PC-9 (cell line): ENCODE data around the gene MYL7. TPM values are rescaled to one million over a fixed set of nuclear protein-coding genes. Genes with fewer than 3 reads are reported as not detected.
A peak's percentile ranks its signal among the peaks of the same experiment; 100 is the strongest.

Experiments used
- BruUV-seq: library from RNA; stranded (reverse); fragments of 400-500 nt; replicated peaks from 2 replicates; lab custom pipeline; 2021; lab: Mats Ljungman, UMichigan
- CTCF ChIA-PET: fragments of 300-600 bp; sonication (Branson Sonifier 250); formaldehyde crosslinking; loops from one replicate; lab custom pipeline; 2022; ENCODE audit warnings: antibody characterized with exemption; lab: Charles Lee
- POLR2A ChIA-PET: fragments of 300-600 bp; sonication (Branson Sonifier 250); formaldehyde crosslinking; loops from one replicate; lab custom pipeline; 2022; ENCODE audit warnings: antibody characterized with exemption; ENCODE audit not compliant: unreplicated experiment; lab: Charles Lee
- DNase-seq, 2 experiments: peaks; one replicate each; pipeline versions ENCODE4 v3.0.0 to v3.0.0-alpha.2; 2015 to 2022; ENCODE audit warnings: mixed read lengths in 1 of 2
- H2AFZ ChIP-seq: fragments of 200-600 bp; sonication (generic); 2 replicates; pipeline ENCODE4 v1.8.1; 2017; ENCODE audit warnings: antibody characterized with exemption
- H3F3A ChIP-seq: fragments of 200-600 bp; sonication (generic); 2 replicates; pipeline ENCODE4 v1.8.1; 2017; ENCODE audit warnings: antibody characterized with exemption, mild to moderate bottlenecking, low read depth; ENCODE audit not compliant: insufficient read depth
- H3K27ac ChIP-seq: fragments of 200-600 bp; sonication (generic); 2 replicates; pipeline ENCODE4 v1.6.1; 2016; ENCODE audit warnings: mixed run types
- H3K27me3 ChIP-seq: fragments of 200-600 bp; sonication (generic); 2 replicates; pipeline ENCODE4 v1.6.1; 2016; ENCODE audit warnings: low read depth, mixed run types; ENCODE audit not compliant: insufficient read depth
- H3K36me3 ChIP-seq: fragments of 200-600 bp; sonication (generic); 2 replicates; pipeline ENCODE4 v1.6.1; 2016; ENCODE audit warnings: low read depth, mixed run types
- H3K4me1 ChIP-seq: fragments of 200-600 bp; sonication (generic); replicated peaks from 2 replicates; pipeline ENCODE4 v1.6.1; 2016; ENCODE audit warnings: mixed run types; ENCODE audit not compliant: insufficient read depth
- H3K4me2 ChIP-seq: fragments of 200-600 bp; sonication (generic); 2 replicates; pipeline ENCODE4 v1.6.1; 2017; ENCODE audit warnings: mixed run types
- H3K4me3 ChIP-seq: fragments of 200-600 bp; sonication (generic); 2 replicates; pipeline ENCODE4 v1.6.1; 2016; ENCODE audit warnings: mixed run types
- H3K79me2 ChIP-seq: fragments of 200-600 bp; sonication (generic); 2 replicates; pipeline ENCODE4 v1.6.1; 2017; ENCODE audit warnings: low read depth, mixed run types
- H3K9me2 ChIP-seq: fragments of 200-600 bp; sonication (generic); 2 replicates; pipeline ENCODE4 v1.8.1; 2017; ENCODE audit warnings: mild to moderate bottlenecking; ENCODE audit not compliant: insufficient read depth
- H3K9me3 ChIP-seq: fragments of 200-600 bp; sonication (generic); 2 replicates; pipeline ENCODE4 v1.8.1; 2016; ENCODE audit warnings: low read depth; ENCODE audit not compliant: insufficient read depth
- H4K20me1 ChIP-seq: fragments of 200-600 bp; sonication (generic); 2 replicates; pipeline ENCODE4 v1.8.1; 2017; ENCODE audit not compliant: insufficient read depth
- EZH2 ChIP-seq: fragments of 200-600 bp; sonication (generic); IDR thresholded peaks from 2 replicates; pipeline ENCODE4 v1.8.0; 2017; ENCODE audit warnings: antibody characterized with exemption, low read depth
- intact Hi-C: fragments of 100-400 bp; cut with micrococcal nuclease; formaldehyde crosslinking; loops from one replicate; pipeline ENCODE4 v1.10.0; 2022; ENCODE audit not compliant: unreplicated experiment
- total RNA-seq: library from RNA; stranded (reverse); gene quantifications from 2 replicates; pipeline ENCODE4 v1.2.3, GENCODE V29; 2021
- TF ChIP-seq, protein P1 (sequence below): fragments of 200-600 bp; sonication (generic); conservative IDR thresholded peaks from 2 replicates; pipeline ENCODE4 v1.6.1; 2017; ENCODE audit warnings: mixed run types, antibody characterized with exemption, mild to moderate bottlenecking, moderate library complexity

MYL7 gene
- total RNA-seq, 1 experiment from 2014 or later, result not detected

DNA sequence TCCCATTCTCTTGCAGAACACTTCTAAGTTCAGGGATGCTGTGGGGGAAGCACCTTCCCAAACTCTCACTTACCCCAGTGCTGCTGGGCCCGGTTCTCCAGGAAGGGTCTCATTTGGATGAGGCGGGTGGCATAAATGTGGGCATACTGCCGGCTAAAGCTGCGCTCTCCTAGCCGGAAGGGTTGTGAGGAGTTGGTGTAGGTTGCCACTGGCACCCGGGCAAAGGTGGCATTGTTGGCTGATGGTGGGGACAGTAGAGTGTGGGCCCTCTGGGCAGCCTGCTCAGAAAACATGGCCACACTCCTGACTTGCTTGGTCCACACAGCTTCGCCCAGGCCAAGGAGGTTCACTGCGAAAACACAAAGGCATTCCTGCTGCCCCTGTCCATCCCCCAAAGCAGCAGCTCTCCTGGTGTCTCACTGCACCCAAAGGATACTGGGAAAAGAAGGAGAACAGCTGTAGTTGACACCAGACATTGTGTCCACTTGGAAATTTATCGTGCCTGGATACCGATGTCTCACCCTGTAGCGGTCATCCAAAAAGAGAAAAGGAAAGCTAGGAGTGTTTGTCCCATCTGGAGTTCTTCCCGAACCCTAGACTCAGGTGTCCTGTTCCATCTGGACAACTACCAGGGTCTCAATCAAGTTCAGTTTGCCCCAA, 19.2 kb downstream of the MYL7 start:
- Histone ChIP-seq H3K36me3 (peaks cover 39% of the 10 kb centered on the region), H3K4me1 (peaks cover 11% of the 10 kb centered on the region), H3K4me2 (peak overlapping the region; percentile 97), H3K9me3 (no peaks in the 10 kb centered on the region), H2AFZ (no peak overlapping the region), H3K27me3 (no peaks in the 10 kb centered on the region), H3K27ac (no peak overlapping the region), H3F3A (peaks cover 11% of the 10 kb centered on the region; the same call in 1 of the 2 replicates), H4K20me1 (no peaks in the 10 kb centered on the region; the same call in none of the 2 replicates), H3K9me2 (no peaks in the 10 kb centered on the region), H3K79me2 (peaks cover 40% of the 10 kb centered on the region), H3K4me3 (peak overlapping the region; percentile 65; the same call in 1 of the 2 replicates)
- DNase-seq, result no peak
- BruUV-seq, result TSS peak; percentile 29
- intact Hi-C loops, result loop anchor here (2.0 to 5.0 kb wide), 2 partner anchors 39 to 40 kb away; partner anchors contain the start of gene POLM
- POLR2A ChIA-PET, result interaction anchor here (0.6 kb wide), 1 partner anchor 77 kb away, joined by 9 read pairs; the partner anchor contains the start of gene DBNL
- CTCF ChIA-PET, result interaction anchor here (1.6 kb wide), 1 partner anchor 9 kb away, joined by 4 read pairs; no protein-coding TSS in a partner anchor
- TF ChIP-seq EZH2, result no peak
- TF ChIP-seq, protein P1, sequence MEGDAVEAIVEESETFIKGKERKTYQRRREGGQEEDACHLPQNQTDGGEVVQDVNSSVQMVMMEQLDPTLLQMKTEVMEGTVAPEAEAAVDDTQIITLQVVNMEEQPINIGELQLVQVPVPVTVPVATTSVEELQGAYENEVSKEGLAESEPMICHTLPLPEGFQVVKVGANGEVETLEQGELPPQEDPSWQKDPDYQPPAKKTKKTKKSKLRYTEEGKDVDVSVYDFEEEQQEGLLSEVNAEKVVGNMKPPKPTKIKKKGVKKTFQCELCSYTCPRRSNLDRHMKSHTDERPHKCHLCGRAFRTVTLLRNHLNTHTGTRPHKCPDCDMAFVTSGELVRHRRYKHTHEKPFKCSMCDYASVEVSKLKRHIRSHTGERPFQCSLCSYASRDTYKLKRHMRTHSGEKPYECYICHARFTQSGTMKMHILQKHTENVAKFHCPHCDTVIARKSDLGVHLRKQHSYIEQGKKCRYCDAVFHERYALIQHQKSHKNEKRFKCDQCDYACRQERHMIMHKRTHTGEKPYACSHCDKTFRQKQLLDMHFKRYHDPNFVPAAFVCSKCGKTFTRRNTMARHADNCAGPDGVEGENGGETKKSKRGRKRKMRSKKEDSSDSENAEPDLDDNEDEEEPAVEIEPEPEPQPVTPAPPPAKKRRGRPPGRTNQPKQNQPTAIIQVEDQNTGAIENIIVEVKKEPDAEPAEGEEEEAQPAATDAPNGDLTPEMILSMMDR, result no peak

- peaks cover 45% of the 10 kb centered on the region for H3K36me3 ChIP-seq
- no peak overlapping the region for H3K4me2 ChIP-seq
- H3K9me3 ChIP-seq, result no peaks in the 10 kb centered on the region
- POLR2A ChIA-PET, result no interaction called here
- peaks cover 11% of the 10 kb centered on the region for H3K4me1 ChIP-seq
- no peaks in the 10 kb centered on the region; the same call in none of the 2 replicates for H4K20me1 ChIP-seq
- no peak overlapping the region for H2AFZ ChIP-seq
- no peaks in the 10 kb centered on the region for H3K9me2 ChIP-seq
- DNase-seq, result no peak
- TF ChIP-seq, protein P1, result no peak
- no TSS peak for BruUV-seq
- H3K79me2 ChIP-seq, result peaks cover 40% of the 10 kb centered on the region
- no peaks in the 10 kb centered on the region for H3K27me3 ChIP-seq
- H3K4me3 ChIP-seq, result no peak overlapping the region
- intact Hi-C loops, result loop anchor here (5.0 kb wide), 1 partner anchor 42 kb away; no protein-coding TSS in a partner anchor
- no peak overlapping the region for H3K27ac ChIP-seq
- H3F3A ChIP-seq, result peaks cover 8% of the 10 kb centered on the region; the same call in 1 of the 2 replicates
- CTCF ChIA-PET, result no interaction called here
These were observed 20.7 kb downstream of the MYL7 start for GRCh38 chr7:44120395-44120794.

DNA sequence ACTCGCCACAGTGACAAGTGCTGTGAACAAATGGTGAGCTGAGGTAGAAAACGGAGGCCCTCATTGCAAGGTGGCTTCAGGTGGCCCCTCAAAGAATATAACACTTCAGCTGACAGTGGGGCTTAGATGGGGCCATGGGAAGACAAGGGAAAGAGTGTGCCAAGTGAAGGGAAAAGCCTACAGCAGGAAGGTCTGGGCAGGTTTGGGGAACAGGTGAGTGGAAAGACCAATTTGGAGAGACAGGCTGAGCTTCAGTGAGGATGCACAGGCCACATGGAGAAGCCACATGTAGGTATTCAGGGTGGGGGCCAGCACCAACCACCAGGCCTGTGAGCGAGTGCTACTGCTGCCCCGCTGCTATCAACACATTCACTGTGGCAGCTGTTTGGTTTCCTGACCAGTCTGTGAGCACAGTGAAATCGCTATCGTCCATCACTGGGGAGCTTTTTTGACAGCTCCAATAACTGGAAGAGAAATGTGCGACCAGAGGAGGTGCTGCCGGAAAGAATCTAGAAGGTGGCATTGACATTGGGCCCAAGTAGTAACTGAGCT, 21.2 kb downstream of the MYL7 start:
- H3K9me3 ChIP-seq, result no peaks in the 10 kb centered on the region
- H3K4me1 ChIP-seq, result peaks cover 11% of the 10 kb centered on the region
- no peak for DNase-seq
- H3F3A ChIP-seq, result peaks cover 8% of the 10 kb centered on the region; the same call in 1 of the 2 replicates
- BruUV-seq, result no TSS peak
- H4K20me1 ChIP-seq, result no peaks in the 10 kb centered on the region; the same call in none of the 2 replicates
- intact Hi-C loops, result loop anchor here (5.0 kb wide), 1 partner anchor 42 kb away; no protein-coding TSS in a partner anchor
- H3K27ac ChIP-seq, result no peak overlapping the region
- ChIA-PET POLR2A (no interaction called here), CTCF (interaction anchor here (0.6 kb wide), 1 partner anchor 109 kb away, joined by 7 read pairs; no protein-coding TSS in a partner anchor)
- H3K4me3 ChIP-seq, result no peak overlapping the region
- H2AFZ ChIP-seq, result no peak overlapping the region
- no peak overlapping the region for H3K4me2 ChIP-seq
- H3K27me3 ChIP-seq, result no peaks in the 10 kb centered on the region
- no peaks in the 10 kb centered on the region for H3K9me2 ChIP-seq
- H3K79me2 ChIP-seq, result peaks cover 40% of the 10 kb centered on the region
- TF ChIP-seq, protein P1, result no peak
- TF ChIP-seq EZH2, result no peak
- peaks cover 45% of the 10 kb centered on the region for H3K36me3 ChIP-seq
